ENCODE results near the gene MT3.
"Not testable (repeated sequence)": the region's sequence is repeated elsewhere in the genome, so short reads cannot be mapped to it uniquely, and the experiment has no call there.

Gene MT3

GRCh38 chr16:56610609-56611111 lies 21.3 kb downstream of the MT3 start:
- DNase-seq: no peak

GRCh38 chr16:56611281-56611833 lies 22.0 kb downstream of the MT3 start:
- DNase-seq: no peak

- no peak for DNase-seq
Measured at GRCh38 chr16:56613706-56614105, 24.4 kb downstream of the MT3 start.

GRCh38 chr16:56614549-56614991 lies 25.2 kb downstream of the MT3 start:
- no peak for DNase-seq

- DNase-seq: no peak
Measured at GRCh38 chr16:56615353-56615752, 26.0 kb downstream of the MT3 start.

GRCh38 chr16:56616608-56617211 lies 27.4 kb downstream of the MT3 start:
- DNase-seq: no peak

GRCh38 chr16:56617212-56618085 lies 28.1 kb downstream of the MT3 start:
- no peak for DNase-seq

GRCh38 chr16:56618138-56618537 lies 28.8 kb downstream of the MT3 start:
- no peak for DNase-seq

GRCh38 chr16:56620339-56620897 lies 31.1 kb downstream of the MT3 start:
- peak; percentile 11 for DNase-seq

- not testable (repeated sequence) for DNase-seq
Measured at GRCh38 chr16:56621665-56622445, 32.5 kb downstream of the MT3 start.

- DNase-seq: not testable (repeated sequence)
Measured at GRCh38 chr16:56623184-56623583, 33.9 kb downstream of the MT3 start.

- peak; percentile 40 for DNase-seq
Measured at GRCh38 chr16:56623637-56624036, 34.3 kb downstream of the MT3 start.

- no peak for DNase-seq
Measured at GRCh38 chr16:56625140-56625942, 36.0 kb downstream of the MT3 start, which contains the start of gene MT1E. Gene MT1E (plus strand): TSS chr16:56625781. CDS start chr16:56625852, 71 bp downstream.

GRCh38 chr16:56625943-56626654 lies 36.8 kb downstream of the MT3 start:
- no peak for DNase-seq

GRCh38 chr16:56626685-56627084 lies 37.4 kb downstream of the MT3 start:
- DNase-seq: no peak

GRCh38 chr16:56628486-56629350 lies 39.4 kb downstream of the MT3 start:
- no peak for DNase-seq

- DNase-seq: no peak
Measured at GRCh38 chr16:56629531-56629930, 40.2 kb downstream of the MT3 start.

- no peak for DNase-seq
Measured at GRCh38 chr16:56630134-56630533, 40.8 kb downstream of the MT3 start.

- no peak for DNase-seq
Measured at GRCh38 chr16:56631197-56631596, 41.9 kb downstream of the MT3 start.

- DNase-seq: no peak
Measured at GRCh38 chr16:56631832-56632155, 42.5 kb downstream of the MT3 start.

All from NCI-H2171 treated with DMSO at 0.1 percent for 48 hours (cell line).